Measurements from ENCODE around the gene COBLL1.

The COBLL1 gene

GRCh38 chr2:164703915-164704706, 137.5 kb downstream of the COBLL1 start:
- Histone ChIP-seq H3K27ac (no peak overlapping the region), H3K4me3 (no peak overlapping the region), H3K9ac (ENCODE audit: insufficient read length) (no peak overlapping the region), H3K36me3 (ENCODE audit: insufficient read depth, low read length) (no peaks in the 10 kb centered on the region), H3K9me3 (ENCODE audit: low read depth, low read length) (no peaks in the 10 kb centered on the region)
- DNase-seq (ENCODE audit: low read depth, low spot score) = no peak
- TF ChIP-seq FOXP2 (optimal IDR thresholded peaks at IDR 0.05; ENCODE audit: control extremely low read depth, extremely low read length, insufficient read depth) = no peak
- no peak for TF ChIP-seq POLR2AphosphoS5 (IDR thresholded peaks at IDR 0.05; ENCODE audit: borderline replicate concordance, low read depth, low read length)
- TF ChIP-seq EZH2 (IDR thresholded peaks at IDR 0.05) = no peak

GRCh38 chr2:164701565-164701964, 140.1 kb downstream of the COBLL1 start:
- H3K4me3 ChIP-seq = no peak overlapping the region
- no peaks in the 10 kb centered on the region for H3K9me3 ChIP-seq (ENCODE audit: low read depth, low read length)
- TF ChIP-seq EZH2 (IDR thresholded peaks at IDR 0.05) = no peak
- no peak for TF ChIP-seq POLR2AphosphoS5 (IDR thresholded peaks at IDR 0.05; ENCODE audit: borderline replicate concordance, low read depth, low read length)
- TF ChIP-seq FOXP2 (optimal IDR thresholded peaks at IDR 0.05; ENCODE audit: control extremely low read depth, extremely low read length, insufficient read depth) = no peak
- no peaks in the 10 kb centered on the region for H3K36me3 ChIP-seq (ENCODE audit: insufficient read depth, low read length)
- no peak overlapping the region for H3K9ac ChIP-seq (ENCODE audit: insufficient read length)
- no peak overlapping the region for H3K27ac ChIP-seq
- no peak for DNase-seq (ENCODE audit: low read depth, low spot score)

- Histone ChIP-seq H3K9ac (ENCODE audit: insufficient read length) (no peak overlapping the region), H3K36me3 (ENCODE audit: insufficient read depth, low read length) (no peaks in the 10 kb centered on the region), H3K9me3 (ENCODE audit: low read depth, low read length) (no peaks in the 10 kb centered on the region), H3K27ac (no peak overlapping the region), H3K4me3 (no peak overlapping the region)
- DNase-seq (ENCODE audit: low read depth, low spot score) = no peak
- TF ChIP-seq FOXP2 (optimal IDR thresholded peaks at IDR 0.05; ENCODE audit: control extremely low read depth, extremely low read length, insufficient read depth) (no peak), EZH2 (IDR thresholded peaks at IDR 0.05) (no peak), POLR2AphosphoS5 (IDR thresholded peaks at IDR 0.05; ENCODE audit: borderline replicate concordance, low read depth, low read length) (no peak)
Observed at GRCh38 chr2:164700390-164700789, 141.2 kb downstream of the COBLL1 start.

- Histone ChIP-seq H3K9me3 (ENCODE audit: low read depth, low read length) (no peaks in the 10 kb centered on the region), H3K36me3 (ENCODE audit: insufficient read depth, low read length) (no peaks in the 10 kb centered on the region), H3K27ac (no peak overlapping the region), H3K4me3 (no peak overlapping the region), H3K9ac (ENCODE audit: insufficient read length) (no peak overlapping the region)
- no peak for TF ChIP-seq EZH2 (IDR thresholded peaks at IDR 0.05)
- no peak for TF ChIP-seq POLR2AphosphoS5 (IDR thresholded peaks at IDR 0.05; ENCODE audit: borderline replicate concordance, low read depth, low read length)
- TF ChIP-seq FOXP2 (optimal IDR thresholded peaks at IDR 0.05; ENCODE audit: control extremely low read depth, extremely low read length, insufficient read depth) = no peak
- DNase-seq (ENCODE audit: low read depth, low spot score) = no peak
Observed at GRCh38 chr2:164697688-164698461, 143.7 kb downstream of the COBLL1 start.

- no peak for DNase-seq (ENCODE audit: low read depth, low spot score)
- no peak overlapping the region for H3K27ac ChIP-seq
- no peaks in the 10 kb centered on the region for H3K36me3 ChIP-seq (ENCODE audit: insufficient read depth, low read length)
- H3K9ac ChIP-seq (ENCODE audit: insufficient read length) = no peak overlapping the region
- H3K9me3 ChIP-seq (ENCODE audit: low read depth, low read length) = no peaks in the 10 kb centered on the region
- no peak overlapping the region for H3K4me3 ChIP-seq
- TF ChIP-seq EZH2 (IDR thresholded peaks at IDR 0.05) = no peak
- no peak for TF ChIP-seq FOXP2 (optimal IDR thresholded peaks at IDR 0.05; ENCODE audit: control extremely low read depth, extremely low read length, insufficient read depth)
- TF ChIP-seq POLR2AphosphoS5 (IDR thresholded peaks at IDR 0.05; ENCODE audit: borderline replicate concordance, low read depth, low read length) = no peak
Observed at GRCh38 chr2:164696634-164697033, 145.0 kb downstream of the COBLL1 start.

GRCh38 chr2:164694275-164694695, 147.3 kb downstream of the COBLL1 start:
- H3K36me3 ChIP-seq (ENCODE audit: insufficient read depth, low read length) = no peaks in the 10 kb centered on the region
- TF ChIP-seq POLR2AphosphoS5 (IDR thresholded peaks at IDR 0.05; ENCODE audit: borderline replicate concordance, low read depth, low read length) = no peak
- TF ChIP-seq EZH2 (IDR thresholded peaks at IDR 0.05) = no peak
- no peak for TF ChIP-seq FOXP2 (optimal IDR thresholded peaks at IDR 0.05; ENCODE audit: control extremely low read depth, extremely low read length, insufficient read depth)

GRCh38 chr2:164693834-164694233, 147.8 kb downstream of the COBLL1 start:
- H3K36me3 ChIP-seq (ENCODE audit: insufficient read depth, low read length) = no peaks in the 10 kb centered on the region
- no peak overlapping the region for H3K4me3 ChIP-seq

More at GRCh38 chr2:164694275-164694695, 147.3 kb downstream of the COBLL1 start:
- no peak for DNase-seq (ENCODE audit: low read depth, low spot score)
- Histone ChIP-seq H3K9ac (ENCODE audit: insufficient read length) (no peak overlapping the region), H3K9me3 (ENCODE audit: low read depth, low read length) (no peaks in the 10 kb centered on the region), H3K27ac (no peak overlapping the region), H3K4me3 (no peak overlapping the region)

GRCh38 chr2:164693390-164693789, 148.2 kb downstream of the COBLL1 start:
- Histone ChIP-seq H3K36me3 (ENCODE audit: insufficient read depth, low read length) (no peaks in the 10 kb centered on the region), H3K9me3 (ENCODE audit: low read depth, low read length) (no peaks in the 10 kb centered on the region), H3K4me3 (no peak overlapping the region), H3K9ac (ENCODE audit: insufficient read length) (no peak overlapping the region), H3K27ac (no peak overlapping the region)
- no peak for DNase-seq (ENCODE audit: low read depth, low spot score)
- no peak for TF ChIP-seq EZH2 (IDR thresholded peaks at IDR 0.05)
- no peak for TF ChIP-seq POLR2AphosphoS5 (IDR thresholded peaks at IDR 0.05; ENCODE audit: borderline replicate concordance, low read depth, low read length)
- no peak for TF ChIP-seq FOXP2 (optimal IDR thresholded peaks at IDR 0.05; ENCODE audit: control extremely low read depth, extremely low read length, insufficient read depth)

More at GRCh38 chr2:164693834-164694233, 147.8 kb downstream of the COBLL1 start:
- Histone ChIP-seq H3K27ac (no peak overlapping the region), H3K9ac (ENCODE audit: insufficient read length) (no peak overlapping the region), H3K9me3 (ENCODE audit: low read depth, low read length) (no peaks in the 10 kb centered on the region)
- TF ChIP-seq EZH2 (IDR thresholded peaks at IDR 0.05) = no peak
- TF ChIP-seq FOXP2 (optimal IDR thresholded peaks at IDR 0.05; ENCODE audit: control extremely low read depth, extremely low read length, insufficient read depth) = no peak
- no peak for TF ChIP-seq POLR2AphosphoS5 (IDR thresholded peaks at IDR 0.05; ENCODE audit: borderline replicate concordance, low read depth, low read length)
- no peak for DNase-seq (ENCODE audit: low read depth, low spot score)
